Measurements from ENCODE around the gene FBXL3.

- no peak for TF ChIP-seq POLR2AphosphoS5 (IDR thresholded peaks at IDR 0.05; ENCODE audit: low read depth, low read length)
- no peak for TF ChIP-seq REST (IDR thresholded peaks at IDR 0.05; ENCODE audit: insufficient read depth in 1 of 2, low read depth in 2 of 2, low read length in 2 of 2)
- no peak for TF ChIP-seq SIN3A (IDR thresholded peaks at IDR 0.05; ENCODE audit: borderline replicate concordance, insufficient read depth, low read length)
- no peak for TF ChIP-seq TAF1 (IDR thresholded peaks at IDR 0.05; ENCODE audit: borderline replicate concordance, insufficient read depth, low read length)
- TF ChIP-seq FOXP2 (optimal IDR thresholded peaks at IDR 0.05; ENCODE audit: borderline replicate concordance, extremely low read depth, extremely low read length, insufficient read depth) = no peak
Observed at GRCh38 chr13:77048681-77049080, 21.7 kb upstream of the FBXL3 start.

Data from PFSK-1 (cell line).